Thyroid gland (tissue), 4 donors: ENCODE data around the gene PC. TPM values are rescaled to one million over a fixed set of nuclear protein-coding genes. Genes with fewer than 3 reads are reported as not detected.

Experiments
- DNase-seq, 2 donors: peaks; one replicate each; pipeline ENCODE4 v3.0.0-alpha.2; 2019
- H3K27ac ChIP-seq, 3 donors: fragments of 200-600 bp; sonication (generic); 1 replicate in 2 of 3; 2 replicates in 1 of 3; pipeline ENCODE4 v1.5.1; 2016 to 2019; ENCODE audit warnings: mild to moderate bottlenecking in 1 of 3, moderate library complexity in 1 of 3
- H3K27me3 ChIP-seq: fragments of 200-600 bp; sonication (generic); one replicate; pipeline ENCODE4 v1.5.1; 2019
- H3K36me3 ChIP-seq, 2 donors: fragments of 200-600 bp; sonication (generic); one replicate each; pipeline ENCODE4 v1.5.1; 2016 to 2019
- H3K4me1 ChIP-seq, 2 donors: fragments of 200-600 bp; sonication (generic); one replicate each; pipeline ENCODE4 v1.5.1; 2017 to 2019
- H3K4me3 ChIP-seq, 3 donors: fragments of 200-600 bp; sonication (generic); replicated peaks in 1 of 3; 1 replicate in 2 of 3; 2 replicates in 1 of 3; pipeline ENCODE4 v1.5.1; 2016; ENCODE audit warnings: mild to moderate bottlenecking in 1 of 3
- H3K9me3 ChIP-seq: fragments of 200-600 bp; sonication (generic); one replicate; pipeline ENCODE4 v1.5.1; 2017
- CTCF ChIP-seq, 6 experiments: fragments of 200-600 bp in 3 of 6; fragments of 450-650 bp in 3 of 6; sonication (generic) in 3 of 6; IDR thresholded peaks; one replicate each; pipeline ENCODE4 v1.5.1; 2016 to 2019; ENCODE audit warnings: antibody characterized with exemption in 6 of 6, mild to moderate bottlenecking in 2 of 6, inconsistent platforms in 1 of 6, moderate library complexity in 1 of 6
- POLR2A ChIP-seq, 2 donors: fragments of 450-650 bp; IDR thresholded peaks; one replicate each; pipeline ENCODE4 v1.6.1; 2017; ENCODE audit warnings: antibody characterized with exemption in 2 of 2, mild to moderate bottlenecking in 2 of 2, moderate library complexity in 1 of 2
- WGBS, 2 donors: methylation state at CpG; one replicate each; pipeline ENCODE4 v1.1.5; 2017; 5-methylcytosine and 5-hydroxymethylcytosine counted together
- intact Hi-C: fragments of 100-400 bp; cut with DNase I; formaldehyde crosslinking; loops from one replicate; pipeline ENCODE4 v1.15.1; 2023
- total RNA-seq, 4 donors: library from RNA; depleted of rRNA; stranded (reverse); fragments of >200 nt; gene quantifications; one replicate each; pipeline ENCODE4 v1.2.3, GENCODE V29; 2016

PC gene
- total RNA-seq, 4 donors from 2014 or later: 5.4 to 34.3 (median 21.9) TPM

DNA sequence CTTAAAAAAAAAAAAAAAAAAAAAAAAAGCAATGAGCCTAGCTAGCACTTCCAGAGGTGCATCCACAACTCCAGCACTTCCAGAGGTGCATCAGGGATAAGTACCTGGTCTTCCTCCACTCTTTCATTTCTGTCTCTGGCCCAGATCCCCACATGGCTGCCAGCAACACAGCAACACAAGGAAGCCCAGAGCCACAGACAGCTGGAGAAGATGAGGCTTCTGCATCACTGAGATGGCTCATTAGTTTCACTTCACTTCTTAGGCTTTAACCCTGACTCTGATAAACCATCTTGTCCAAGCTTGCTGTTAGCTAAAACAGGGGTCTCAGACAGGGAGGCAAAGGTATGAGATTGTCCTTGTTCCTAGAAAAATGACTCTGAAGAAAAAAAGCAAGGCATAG lies 35.6 kb downstream of the PC start:
- no peak for DNase-seq
- Histone ChIP-seq H3K27me3 (no peaks in the 10 kb centered on the region), H3K4me3 (no peak overlapping the region), H3K36me3 (no peaks in the 10 kb centered on the region), H3K9me3 (no peaks in the 10 kb centered on the region), H3K27ac (no peak overlapping the region), H3K4me1 (no peaks in the 10 kb centered on the region)
- no peak for TF ChIP-seq CTCF (IDR thresholded peaks at IDR 0.05)
- TF ChIP-seq POLR2A (IDR thresholded peaks at IDR 0.05): no peak
- intact Hi-C loops: no loop called here

DNA sequence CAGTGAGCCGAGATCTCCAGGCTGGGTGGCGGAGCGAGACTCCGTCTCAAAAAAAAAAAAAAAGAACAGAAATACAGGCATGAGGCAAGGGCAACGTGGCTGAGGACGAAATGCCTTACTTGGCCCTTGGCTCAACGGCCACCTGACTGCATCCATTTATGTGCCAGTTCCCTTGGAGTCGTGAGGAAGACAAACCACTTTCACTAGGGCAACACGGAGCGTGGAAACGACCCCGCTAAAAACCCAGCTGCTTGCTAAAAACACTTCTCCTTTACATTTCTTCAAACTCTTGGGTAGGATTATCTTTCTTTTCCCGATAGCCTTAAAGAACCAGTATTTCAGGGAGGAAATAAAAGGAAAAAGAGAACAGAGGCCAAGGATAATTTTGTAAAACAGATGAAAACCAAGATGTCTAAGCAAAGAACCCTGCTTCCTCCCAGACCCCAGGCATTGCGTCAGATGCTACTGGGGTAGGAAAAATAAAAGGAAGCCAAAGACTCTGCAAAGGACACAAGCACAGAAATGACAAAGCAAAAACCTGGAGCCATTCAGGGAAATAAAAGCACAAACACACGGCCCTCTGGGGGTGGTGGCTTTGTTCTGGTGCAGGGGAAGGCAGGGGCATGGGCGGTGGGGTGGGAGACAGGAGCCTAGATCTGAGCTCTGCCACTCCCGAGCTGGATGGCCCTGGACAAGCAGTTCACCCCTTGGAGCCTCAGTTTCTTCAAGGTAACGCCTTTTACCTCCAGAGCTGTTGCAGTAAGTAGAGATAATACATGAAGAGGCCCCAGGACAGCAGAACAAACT lies 37.0 kb downstream of the PC start:
- intact Hi-C loops: no loop called here
- TF ChIP-seq CTCF (IDR thresholded peaks at IDR 0.05) (no peak), POLR2A (IDR thresholded peaks at IDR 0.05) (no peak)
- Histone ChIP-seq H3K4me1 (no peaks in the 10 kb centered on the region), H3K27ac (no peak overlapping the region), H3K9me3 (no peaks in the 10 kb centered on the region), H3K27me3 (no peaks in the 10 kb centered on the region), H3K36me3 (no peaks in the 10 kb centered on the region), H3K4me3 (no peak overlapping the region)
- WGBS, 2 donors: 78 to 80% methylated on average over 18 of the region's 18 CpGs
- DNase-seq: no peak

- no peak for DNase-seq
- Histone ChIP-seq H3K27ac (no peak overlapping the region), H3K36me3 (no peaks in the 10 kb centered on the region)
Measured at GRCh38 chr11:66919923-66920322, 38.3 kb downstream of the PC start.

DNA sequence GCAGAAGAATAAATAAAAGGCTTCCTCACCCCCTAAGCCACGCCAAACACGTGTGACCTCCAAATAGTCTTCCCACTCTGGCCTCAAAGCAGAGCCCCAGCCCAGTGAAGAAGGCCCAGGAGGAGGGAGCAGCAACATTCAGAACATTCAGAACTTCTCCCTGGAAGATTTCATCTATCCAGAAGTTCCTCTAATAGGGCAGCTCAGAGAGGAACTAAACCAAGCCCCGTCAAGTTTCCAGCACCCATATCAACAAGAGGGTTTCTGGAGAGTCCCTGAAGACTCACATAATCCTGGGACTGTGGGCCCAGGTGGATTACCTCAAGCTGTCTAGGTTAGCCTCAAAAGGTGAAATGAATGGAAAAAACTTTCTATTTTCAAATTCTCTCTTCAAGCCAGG lies 39.4 kb downstream of the PC start:
- Histone ChIP-seq H3K27me3 (no peaks in the 10 kb centered on the region), H3K4me1 (no peaks in the 10 kb centered on the region), H3K9me3 (no peaks in the 10 kb centered on the region), H3K4me3 (no peak overlapping the region), H3K36me3 (no peaks in the 10 kb centered on the region), H3K27ac (no peak overlapping the region)
- intact Hi-C loops: no loop called here
- no peak for DNase-seq
- 82 to 93% methylated on average over 3 of the region's 3 CpGs for WGBS, 2 donors
- TF ChIP-seq CTCF (IDR thresholded peaks at IDR 0.05): no peak
- TF ChIP-seq POLR2A (IDR thresholded peaks at IDR 0.05): no peak

More at GRCh38 chr11:66919923-66920322, 38.3 kb downstream of the PC start:
- Histone ChIP-seq H3K4me3 (no peak overlapping the region), H3K4me1 (no peaks in the 10 kb centered on the region), H3K9me3 (no peaks in the 10 kb centered on the region), H3K27me3 (no peaks in the 10 kb centered on the region)
- no peak for TF ChIP-seq CTCF (IDR thresholded peaks at IDR 0.05)
- no peak for TF ChIP-seq POLR2A (IDR thresholded peaks at IDR 0.05)
- 85 to 86% methylated on average over 6 of the region's 6 CpGs for WGBS, 2 donors
- intact Hi-C loops: no loop called here

DNA sequence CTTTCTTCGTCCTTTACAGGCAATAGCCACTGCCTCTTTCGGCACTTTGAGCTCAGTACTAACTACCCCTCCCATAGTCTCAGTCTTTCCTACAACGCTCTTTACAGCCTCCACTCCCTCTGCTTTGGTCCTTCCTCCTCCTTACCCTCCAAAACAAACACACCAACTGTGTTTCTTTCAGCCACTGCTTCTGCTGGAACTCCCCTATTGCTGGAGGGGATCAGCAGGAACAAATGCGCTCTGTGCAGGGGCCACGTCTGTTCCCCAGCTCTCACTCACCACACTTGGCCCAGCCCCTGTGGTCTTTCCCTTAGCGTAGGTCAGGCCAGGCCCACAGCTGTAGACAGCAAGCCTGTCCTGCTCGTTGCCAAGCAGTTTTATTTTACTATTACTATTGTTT lies 42.3 kb downstream of the PC start:
- Histone ChIP-seq H3K4me3 (no peak overlapping the region), H3K36me3 (no peaks in the 10 kb centered on the region), H3K9me3 (no peaks in the 10 kb centered on the region), H3K4me1 (no peaks in the 10 kb centered on the region), H3K27me3 (no peaks in the 10 kb centered on the region), H3K27ac (no peak overlapping the region)
- DNase-seq: no peak
- TF ChIP-seq POLR2A (IDR thresholded peaks at IDR 0.05) (no peak), CTCF (IDR thresholded peaks at IDR 0.05) (no peak)
- intact Hi-C loops: no loop called here
- WGBS, 2 donors: 83 to 86% methylated on average over 7 of the region's 7 CpGs
